NCI-H146 (cell line): ENCODE data around the gene ATG101.

ENCODE experiments used
- DNase-seq: peaks from one replicate; lab custom pipeline; 2025; lab: John Stamatoyannopoulos, UW

The ATG101 gene

DNA sequence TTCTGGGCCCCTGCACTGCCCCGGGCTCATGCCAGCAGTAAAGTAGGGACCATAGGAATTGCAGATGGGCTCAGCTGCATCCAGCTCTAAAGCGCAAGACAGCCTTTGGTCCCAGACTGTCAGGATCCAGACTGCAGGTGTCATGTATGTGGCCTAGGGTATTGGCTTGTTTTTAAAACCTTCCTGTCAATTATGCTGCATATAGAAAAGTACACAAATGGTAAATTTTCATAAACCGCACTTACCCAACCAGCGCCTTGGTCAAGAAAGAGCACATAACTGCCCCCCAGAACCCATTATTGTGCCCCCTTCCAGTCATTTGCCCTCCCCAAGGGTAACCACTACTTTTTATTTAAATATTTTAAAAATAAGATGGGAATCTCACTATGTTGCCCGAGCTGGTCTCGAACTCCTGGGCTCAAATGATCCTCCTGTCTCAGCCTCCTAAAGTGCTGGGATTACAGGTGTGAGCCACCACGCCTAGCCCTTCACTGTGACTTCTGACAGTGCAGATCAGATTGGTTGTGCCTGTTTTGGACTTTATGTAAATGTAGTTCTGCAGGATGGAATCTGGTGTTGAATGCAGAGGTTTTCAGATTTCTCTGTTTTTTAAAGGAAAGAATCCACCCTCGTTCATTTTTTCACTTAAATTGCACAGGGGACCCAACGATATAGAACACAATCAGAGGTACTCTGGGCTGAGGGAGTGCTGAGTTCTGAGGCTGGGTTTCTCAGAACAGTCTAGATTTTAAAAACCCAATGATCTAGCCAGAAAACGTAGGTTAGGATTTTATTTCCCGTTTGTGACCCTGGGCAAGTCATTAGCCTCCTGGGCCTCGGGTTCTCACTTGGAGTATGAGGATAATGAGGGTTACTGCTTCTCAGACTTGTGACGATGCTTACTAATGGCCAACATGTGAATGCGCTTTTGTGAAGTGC lies 11.9 kb upstream of the ATG101 start:
- no peak for DNase-seq

DNA sequence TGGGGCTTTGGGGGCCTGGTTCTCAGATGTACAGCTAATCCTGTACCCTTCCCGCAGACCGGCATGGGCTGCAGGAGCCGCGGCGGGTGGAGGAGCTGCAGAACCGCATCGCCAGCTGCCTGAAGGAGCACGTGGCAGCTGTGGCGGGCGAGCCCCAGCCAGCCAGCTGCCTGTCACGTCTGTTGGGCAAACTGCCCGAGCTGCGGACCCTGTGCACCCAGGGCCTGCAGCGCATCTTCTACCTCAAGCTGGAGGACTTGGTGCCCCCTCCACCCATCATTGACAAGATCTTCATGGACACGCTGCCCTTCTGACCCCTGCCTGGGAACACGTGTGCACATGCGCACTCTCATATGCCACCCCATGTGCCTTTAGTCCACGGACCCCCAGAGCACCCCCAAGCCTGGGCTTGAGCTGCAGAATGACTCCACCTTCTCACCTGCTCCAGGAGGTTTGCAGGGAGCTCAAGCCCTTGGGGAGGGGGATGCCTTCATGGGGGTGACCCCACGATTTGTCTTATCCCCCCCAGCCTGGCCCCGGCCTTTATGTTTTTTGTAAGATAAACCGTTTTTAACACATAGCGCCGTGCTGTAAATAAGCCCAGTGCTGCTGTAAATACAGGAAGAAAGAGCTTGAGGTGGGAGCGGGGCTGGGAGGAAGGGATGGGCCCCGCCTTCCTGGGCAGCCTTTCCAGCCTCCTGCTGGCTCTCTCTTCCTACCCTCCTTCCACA lies 11.0 kb upstream of the ATG101 start:
- DNase-seq, result no peak

DNA sequence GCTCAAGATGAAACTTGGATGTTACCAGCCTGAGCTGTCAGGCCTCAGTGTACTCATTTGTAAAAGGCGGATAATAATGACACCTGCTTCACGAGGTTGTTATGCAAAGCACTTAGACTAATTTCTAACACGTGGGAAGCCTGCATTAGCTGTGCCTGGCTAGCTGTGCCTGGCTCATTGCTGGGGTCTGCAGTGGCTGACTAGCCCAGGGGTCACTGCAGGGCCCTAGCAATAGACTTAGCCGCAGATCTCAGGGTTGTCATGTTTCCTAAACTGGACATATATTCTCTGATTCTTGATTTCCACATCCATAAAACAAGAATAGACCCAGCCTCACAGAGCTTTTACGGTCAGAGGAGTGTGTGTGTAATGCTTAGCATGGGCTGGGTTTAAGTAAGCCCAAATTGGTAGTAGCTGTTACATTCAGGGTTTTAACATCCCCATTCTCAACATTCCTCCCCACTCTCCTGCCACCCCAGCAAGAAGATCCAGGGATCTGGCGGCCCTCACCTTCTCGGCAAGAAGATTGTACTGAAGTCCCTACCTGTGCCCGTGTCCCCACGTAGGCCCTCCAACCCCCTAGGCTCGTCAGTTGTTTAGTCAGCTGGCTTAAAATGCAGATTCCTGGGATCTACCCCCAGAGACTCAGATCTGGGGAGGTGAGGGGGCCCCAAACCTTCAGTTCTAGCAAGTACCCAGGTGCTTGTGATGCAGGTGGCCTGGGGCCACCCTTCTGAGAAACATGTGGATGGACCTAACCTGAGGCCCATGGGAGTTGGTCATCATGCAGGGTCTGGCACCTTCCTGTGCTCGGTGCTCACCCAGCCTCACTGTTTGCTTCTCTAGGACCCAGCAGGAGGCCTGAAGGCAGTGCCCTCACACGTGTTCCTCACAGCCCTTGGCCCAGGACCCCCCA lies 9.9 kb upstream of the ATG101 start:
- DNase-seq, result no peak

DNA sequence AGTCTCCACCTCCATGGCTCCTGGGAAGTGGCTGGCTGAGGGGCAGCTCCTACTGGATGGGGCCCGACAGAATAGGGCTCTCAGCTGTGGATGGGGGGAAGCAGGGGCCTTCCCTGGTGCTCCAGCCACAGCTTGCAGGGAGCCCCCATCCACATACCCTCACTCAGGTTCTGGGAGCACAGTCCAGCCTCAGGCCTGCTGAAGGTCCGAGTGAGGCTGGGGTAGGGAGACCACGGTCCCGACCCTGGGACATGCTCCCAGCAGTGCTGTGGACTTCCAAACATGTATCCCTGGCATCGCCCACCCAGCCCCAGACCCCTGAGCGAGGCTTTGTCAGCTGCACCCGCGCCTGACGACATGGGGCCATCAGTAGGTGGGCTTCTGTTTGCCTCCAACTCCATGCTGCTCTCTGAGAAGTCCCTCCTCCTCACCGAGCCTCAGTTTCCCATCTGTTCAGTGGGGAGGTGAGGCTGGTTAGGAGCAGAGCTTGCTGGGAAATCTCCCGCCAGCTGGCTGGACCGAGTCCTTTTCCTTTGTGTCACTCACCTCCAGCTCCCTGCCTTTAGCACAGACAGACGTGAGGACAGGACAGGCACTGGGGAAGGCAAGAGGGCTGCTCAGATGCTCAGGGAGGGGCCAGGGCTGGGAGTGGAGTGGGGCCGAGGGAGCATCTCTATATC lies 9.1 kb upstream of the ATG101 start:
- DNase-seq, result no peak

DNA sequence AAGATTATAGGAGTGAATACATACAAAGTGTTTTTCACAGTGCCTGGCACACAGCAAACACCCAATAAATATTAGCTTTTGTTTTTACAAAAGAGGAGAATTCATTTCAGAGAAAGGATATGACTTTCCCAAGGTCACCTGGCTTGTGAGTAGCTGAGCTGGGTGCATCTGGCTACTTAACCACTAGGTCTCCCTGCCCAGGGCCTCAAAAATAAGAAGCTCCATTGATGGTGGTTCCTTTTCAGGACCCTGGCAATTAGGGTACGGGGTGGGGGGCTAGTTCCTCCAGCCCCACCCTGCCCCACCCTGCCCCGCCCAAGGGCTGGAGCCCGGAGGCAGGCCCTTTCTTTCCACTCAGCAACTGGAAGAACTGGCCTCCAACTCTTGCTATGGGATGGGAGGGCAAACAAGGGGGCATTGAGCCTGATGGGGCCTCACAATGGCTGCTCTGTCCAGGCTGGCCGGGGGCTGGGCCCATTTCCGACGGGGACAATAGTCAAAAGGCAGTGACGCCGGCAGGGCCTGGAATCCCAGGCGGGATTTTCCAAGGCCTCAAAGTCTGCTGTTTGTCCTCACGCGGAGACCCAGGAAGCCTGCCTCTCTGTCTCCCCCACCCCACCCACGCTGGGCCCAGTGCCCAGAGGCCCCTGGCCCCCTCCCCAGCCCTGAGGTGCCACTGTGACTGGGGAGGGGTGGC lies 8.2 kb upstream of the ATG101 start:
- no peak for DNase-seq

DNA sequence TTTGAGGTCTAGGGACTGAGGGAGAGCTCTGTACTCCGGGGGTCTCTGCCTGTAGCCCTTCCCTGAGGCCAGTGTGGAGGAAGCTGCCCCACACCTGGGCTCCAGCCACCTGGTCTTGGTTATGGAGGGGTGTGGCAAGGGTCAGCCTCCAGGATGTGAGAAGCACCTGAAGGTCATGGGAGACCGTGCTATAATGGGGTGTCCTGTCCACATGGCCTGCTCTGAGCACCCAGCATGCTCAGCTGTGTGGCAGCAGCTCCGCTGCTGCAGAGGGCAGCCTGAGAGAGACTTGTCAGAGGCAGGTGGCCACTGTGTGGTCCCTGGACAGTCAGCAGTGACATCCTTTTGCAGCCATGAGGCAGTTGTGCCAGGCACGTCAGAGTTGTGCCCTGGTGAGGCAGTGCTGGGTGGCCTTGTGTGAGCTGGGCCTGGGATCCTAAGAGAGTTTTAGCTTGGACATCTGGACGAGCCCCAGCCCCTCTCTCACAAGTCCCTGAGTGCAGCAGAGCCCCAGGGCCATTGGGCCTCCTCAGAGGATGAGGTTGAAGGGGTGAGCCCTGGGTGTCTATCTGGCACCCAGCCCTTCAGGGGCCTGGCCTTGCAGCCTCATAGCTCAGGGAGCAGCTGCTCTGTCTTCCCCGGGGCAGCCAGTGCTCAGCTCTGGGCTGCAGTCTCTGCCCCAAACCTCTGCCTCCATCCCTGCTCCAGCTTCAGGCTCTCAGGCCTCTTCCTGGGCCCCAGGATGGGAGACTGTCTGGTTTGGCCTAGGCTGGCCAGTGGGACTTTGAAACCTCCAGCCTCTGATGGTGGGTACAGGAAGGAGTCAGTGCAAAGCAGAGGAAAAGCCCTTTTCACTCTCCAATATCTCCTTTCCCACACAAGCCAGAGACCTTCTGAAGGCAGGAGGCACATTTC lies 7.4 kb upstream of the ATG101 start:
- no peak for DNase-seq

DNA sequence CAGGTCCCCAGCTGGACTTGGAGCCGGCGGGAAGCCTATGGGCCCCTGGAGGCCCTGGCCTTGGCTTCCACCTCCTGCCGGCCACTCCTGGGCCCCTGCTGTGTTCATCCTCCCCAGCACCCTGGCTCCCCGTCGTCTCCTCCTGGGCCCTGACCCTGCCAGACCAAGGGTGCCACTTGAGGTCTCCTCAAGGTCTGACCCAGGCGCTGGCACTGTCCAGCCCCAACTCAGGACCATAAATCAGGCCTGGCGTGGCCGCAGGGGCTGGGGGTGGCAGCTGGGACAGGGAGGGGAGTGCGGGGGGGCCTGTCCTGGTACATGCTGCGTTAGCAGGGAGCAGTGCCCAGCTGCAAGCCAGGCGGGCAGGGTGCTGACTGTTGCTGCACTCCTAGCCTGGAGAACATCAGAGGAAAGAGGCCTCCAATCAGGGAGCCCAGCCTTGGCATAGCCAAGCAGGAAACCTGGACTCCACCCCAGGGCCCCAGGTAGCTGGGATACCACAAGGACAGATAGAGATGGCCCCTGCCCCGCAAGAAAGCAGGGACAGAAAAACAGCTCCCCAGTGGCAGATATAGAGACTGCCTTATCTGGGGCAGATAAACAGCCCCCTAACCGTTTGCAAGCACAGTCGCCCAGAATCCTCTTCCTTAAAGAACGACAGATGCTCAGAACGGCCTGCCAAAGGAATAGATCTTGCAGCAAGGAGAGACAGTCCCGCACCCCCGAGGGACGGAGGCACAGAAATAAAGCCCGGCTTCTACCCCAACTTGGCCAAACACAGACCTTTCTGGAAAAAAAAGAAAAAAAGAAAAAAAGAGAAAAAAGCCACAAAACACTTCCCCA lies 6.5 kb upstream of the ATG101 start:
- no peak for DNase-seq

DNA sequence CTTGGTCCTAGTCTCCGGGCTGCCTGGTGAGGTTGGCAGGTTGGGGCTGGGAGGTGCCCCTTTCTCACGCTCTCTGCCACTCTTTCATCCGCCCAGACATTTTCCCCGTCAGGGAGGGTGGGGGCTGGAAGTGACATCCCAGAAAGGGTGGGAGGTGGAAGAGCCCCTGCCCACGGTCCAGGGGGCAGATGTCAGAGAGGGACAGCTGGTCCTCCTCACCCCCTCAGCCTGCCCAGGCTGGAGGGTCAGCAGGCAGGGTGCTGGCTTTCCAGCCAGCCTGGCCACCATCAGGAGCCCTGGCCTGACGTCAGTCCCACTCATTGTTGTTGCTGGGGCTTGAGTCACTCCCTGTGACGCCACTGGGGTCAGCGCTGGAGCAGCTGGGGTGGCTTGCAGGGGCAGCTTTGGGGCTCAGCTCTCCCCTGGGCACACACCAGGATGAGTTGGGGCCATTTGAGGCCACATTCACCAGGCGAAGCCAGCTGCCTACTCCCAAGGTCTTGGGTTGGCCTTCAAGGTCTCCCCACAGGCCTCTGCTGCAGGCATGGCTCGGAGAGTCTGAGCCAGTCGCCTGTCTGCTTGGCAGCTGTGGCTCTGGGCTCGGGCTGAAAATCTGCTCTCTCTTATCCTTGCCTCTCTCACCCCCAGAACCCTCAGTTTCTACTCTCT lies 5.7 kb upstream of the ATG101 start:
- DNase-seq, result no peak

DNA sequence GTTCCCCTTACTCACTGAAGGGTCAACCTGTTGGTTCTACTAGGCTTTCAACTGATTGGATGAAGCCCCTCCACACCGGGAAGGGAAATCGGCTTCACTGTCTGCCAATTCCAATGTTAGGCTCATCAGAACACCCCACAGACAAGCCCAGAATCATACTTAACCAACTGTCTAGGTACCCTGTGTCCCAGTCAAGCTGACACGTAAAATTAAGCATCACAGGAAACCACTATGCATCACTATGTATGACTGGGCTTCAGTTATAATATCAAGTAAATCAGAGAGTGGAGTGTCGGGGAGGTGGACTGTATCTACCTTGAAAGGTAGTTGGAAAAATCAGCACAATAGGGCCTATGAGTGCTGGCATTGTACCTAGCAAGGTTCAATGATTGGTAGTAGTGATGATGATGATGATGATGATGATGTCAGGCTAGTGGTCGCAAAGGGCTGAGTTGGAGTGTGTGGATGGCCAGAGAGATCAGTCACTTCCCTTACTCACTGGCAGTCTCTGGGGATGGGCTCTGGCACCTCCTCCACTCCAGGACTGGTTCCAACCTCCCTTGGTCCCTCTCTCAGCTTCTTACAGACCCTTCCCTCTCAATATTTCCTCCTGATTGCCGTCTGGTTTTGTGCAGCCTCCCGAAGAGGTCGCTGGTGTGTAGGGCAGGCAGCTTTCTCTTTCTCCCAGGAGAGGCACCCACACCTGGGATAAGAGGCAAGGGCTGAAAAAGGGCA lies 3.3 kb upstream of the ATG101 start:
- DNase-seq, result peak; percentile 24

DNA sequence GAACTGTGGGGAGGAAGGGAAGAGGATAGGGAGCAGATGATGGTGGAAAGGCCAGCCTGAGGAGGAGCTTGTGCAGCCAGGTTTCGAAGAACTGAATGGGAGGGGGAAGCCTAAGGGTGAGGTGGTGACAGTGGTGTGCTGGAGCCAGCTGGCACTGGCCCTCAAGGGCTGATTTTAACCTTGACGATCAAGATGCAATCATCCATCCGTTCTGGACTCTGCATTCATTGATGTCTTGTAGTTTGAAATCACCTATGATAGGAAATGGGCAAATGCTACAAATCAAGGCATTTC lies 2.8 kb upstream of the ATG101 start:
- DNase-seq, result no peak

DNA sequence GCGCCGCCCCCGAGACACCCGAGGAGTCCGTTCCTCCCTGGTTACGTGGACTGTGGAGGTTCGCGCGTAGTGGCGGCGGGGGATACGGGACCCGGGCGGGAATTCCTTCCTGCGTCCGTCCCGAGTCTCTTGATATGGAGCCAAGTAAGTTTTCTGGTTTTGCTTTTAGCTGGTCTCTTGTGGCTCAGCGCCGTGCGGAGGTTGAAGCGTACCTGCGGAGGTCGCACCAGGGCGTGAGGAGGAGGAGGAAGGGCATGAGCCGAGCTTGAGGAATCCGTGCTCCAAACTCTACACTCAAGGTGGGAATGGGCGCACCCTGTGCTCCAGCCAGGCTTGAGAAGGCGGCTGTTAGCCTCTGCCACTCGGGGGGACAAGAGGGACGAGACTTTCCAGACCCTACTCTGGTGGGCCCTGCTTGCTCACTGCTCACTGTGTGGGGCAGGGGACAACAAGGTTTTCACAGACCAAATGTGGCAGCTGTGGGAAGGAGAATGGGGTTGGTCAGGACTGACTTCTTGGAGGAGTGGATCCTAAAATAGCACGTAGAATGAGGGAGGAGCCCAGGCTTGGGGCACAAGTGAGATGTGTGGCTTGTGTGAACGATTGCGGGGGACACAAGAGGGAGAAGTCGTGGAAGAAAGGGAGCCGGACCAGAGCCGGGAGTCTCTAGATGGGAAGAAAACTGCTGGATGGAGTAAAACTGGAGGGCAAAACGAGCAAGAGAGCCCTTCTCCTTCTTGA lies 577 bp downstream of the ATG101 start:
- DNase-seq, result peak; percentile 49

DNA sequence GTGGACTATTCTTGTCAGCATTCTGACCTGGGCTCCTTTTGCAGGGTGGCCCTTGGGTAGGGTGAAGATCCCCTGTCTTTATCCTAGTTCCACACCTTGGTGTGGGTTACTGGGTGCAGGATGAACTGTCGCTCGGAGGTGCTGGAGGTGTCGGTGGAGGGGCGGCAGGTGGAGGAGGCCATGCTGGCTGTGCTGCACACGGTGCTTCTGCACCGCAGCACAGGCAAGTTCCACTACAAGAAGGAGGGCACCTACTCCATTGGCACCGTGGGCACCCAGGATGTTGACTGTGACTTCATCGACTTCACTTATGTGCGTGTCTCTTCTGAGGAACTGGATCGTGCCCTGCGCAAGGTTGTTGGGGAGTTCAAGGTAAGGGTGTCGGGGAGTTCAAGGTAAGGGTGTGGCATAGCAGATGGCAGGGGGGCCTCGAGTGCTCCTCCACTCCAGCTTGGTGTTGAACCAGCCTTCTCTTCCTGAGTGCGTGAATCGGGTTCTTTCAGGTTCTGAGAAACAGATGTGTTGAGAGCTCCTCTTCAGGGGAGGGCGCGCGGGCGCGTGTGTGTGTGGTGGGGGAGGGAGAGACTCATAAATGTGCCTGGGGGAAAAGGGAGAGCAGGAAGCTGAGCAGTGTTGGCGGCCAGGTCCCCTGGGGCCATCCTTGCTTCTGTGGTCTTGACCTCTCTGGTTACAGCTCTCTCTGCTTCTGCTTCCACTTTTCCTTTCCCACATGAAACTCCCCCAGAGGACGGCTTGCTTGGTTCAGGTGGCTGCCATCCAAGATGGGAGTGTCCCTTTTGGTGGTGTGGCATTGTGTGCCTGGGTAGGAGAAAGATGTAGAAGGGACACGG lies 4.0 kb downstream of the ATG101 start:
- DNase-seq, result no peak

DNA sequence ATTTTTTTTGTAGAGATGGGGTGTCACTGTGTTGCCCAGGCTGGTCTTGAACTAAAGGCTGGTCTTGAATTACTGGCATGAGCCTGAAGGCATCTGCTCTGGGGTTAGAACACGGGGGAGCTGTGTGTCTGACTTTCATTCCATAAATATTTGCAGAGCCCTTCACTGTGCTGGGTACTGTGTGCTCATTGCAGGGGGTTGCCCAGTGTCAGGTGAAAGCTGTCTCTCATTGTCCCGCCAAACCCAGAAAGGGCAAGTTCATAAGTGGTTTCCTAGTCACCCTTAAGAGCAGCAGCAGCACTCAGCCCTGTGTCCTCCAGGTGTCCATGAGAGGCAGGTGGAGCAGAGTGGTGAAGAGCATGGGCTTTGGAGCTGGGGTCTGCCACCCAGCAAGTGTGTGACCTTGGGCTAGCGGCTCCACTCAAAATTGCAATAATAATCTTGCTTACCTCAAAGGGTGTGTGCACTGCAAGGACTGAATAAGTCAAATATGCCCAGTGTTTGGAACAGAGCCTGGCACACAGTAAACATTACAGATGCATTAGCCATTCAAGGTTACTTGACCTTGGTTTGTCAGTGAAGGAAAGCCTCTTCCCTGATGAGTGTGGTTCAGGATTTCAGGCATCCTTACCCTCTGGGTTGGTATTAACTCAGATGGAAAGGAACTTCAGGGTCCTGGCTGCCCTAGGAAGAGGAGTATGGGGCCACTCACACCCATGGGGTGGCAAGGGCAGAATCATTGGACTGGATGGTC lies 5.4 kb downstream of the ATG101 start:
- DNase-seq, result no peak

DNA sequence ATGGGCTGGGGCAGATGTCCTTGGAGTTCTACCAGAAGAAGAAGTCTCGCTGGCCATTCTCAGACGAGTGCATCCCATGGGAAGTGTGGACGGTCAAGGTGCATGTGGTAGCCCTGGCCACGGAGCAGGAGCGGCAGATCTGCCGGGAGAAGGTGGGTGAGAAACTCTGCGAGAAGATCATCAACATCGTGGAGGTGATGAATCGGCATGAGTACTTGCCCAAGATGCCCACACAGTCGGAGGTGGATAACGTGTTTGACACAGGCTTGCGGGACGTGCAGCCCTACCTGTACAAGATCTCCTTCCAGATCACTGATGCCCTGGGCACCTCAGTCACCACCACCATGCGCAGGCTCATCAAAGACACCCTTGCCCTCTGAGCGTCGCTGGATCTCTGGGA lies 7.0 kb downstream of the ATG101 start:
- DNase-seq, result no peak

DNA sequence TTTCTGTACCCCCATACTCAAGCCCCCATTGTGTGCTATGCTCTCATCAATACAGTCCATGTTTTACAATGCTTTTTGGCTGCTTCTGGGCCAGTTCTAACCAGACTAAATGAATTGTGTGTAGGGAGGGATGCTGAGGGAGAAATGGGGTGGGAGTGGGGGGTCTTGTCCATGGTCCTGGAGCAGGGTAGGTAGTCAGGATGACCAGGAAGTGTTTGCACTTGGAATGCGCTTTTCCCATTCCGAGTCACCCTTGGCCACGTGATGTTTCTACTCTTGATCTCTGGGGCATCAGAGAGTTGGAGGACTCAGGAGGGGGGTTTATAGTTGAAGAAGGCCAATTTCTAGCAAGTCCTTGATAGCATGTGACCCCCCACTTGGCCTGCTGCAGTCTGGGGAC lies 8.5 kb downstream of the ATG101 start:
- DNase-seq, result no peak
